HG03039 (cell line): ENCODE measurements around the gene NFIX.

Experiments used
- ATAC-seq: cut with Tn5 transposase; IDR thresholded peaks from one replicate; pipeline ENCODE4 v1.9.1; 2021; ENCODE audit warnings: mild to moderate bottlenecking, moderate library complexity; ENCODE audit not compliant: unreplicated experiment

NFIX gene

GRCh38 chr19:13120031-13120430 lies 124.8 kb downstream of the NFIX start:
- ATAC-seq: no peak

GRCh38 chr19:13120817-13121216 lies 125.5 kb downstream of the NFIX start:
- no peak for ATAC-seq

GRCh38 chr19:13121551-13122274 lies 126.4 kb downstream of the NFIX start:
- ATAC-seq: no peak

GRCh38 chr19:13122275-13122878 lies 127.1 kb downstream of the NFIX start:
- no peak for ATAC-seq

- ATAC-seq: no peak
These were observed 128.0 kb downstream of the NFIX start for GRCh38 chr19:13122980-13123957.

- no peak for ATAC-seq
These were observed 131.8 kb downstream of the NFIX start for GRCh38 chr19:13127051-13127450.

- ATAC-seq: no peak
These were observed 132.7 kb downstream of the NFIX start for GRCh38 chr19:13127811-13128575.

- ATAC-seq: no peak
These were observed 133.3 kb downstream of the NFIX start for GRCh38 chr19:13128583-13128982.

GRCh38 chr19:13129384-13129783 lies 134.1 kb downstream of the NFIX start:
- ATAC-seq: no peak

- ATAC-seq: no peak
These were observed 135.7 kb downstream of the NFIX start for GRCh38 chr19:13130886-13131490.

GRCh38 chr19:13132471-13133180 lies 137.4 kb downstream of the NFIX start:
- ATAC-seq: no peak

GRCh38 chr19:13133241-13133870 lies 138.1 kb downstream of the NFIX start:
- ATAC-seq: no peak

- no peak for ATAC-seq
These were observed 139.4 kb downstream of the NFIX start for GRCh38 chr19:13134626-13135025.

GRCh38 chr19:13135068-13136062 lies 140.1 kb downstream of the NFIX start:
- no peak for ATAC-seq

GRCh38 chr19:13137290-13137794 lies 142.1 kb downstream of the NFIX start:
- no peak for ATAC-seq

GRCh38 chr19:13138171-13138915 lies 143.1 kb downstream of the NFIX start:
- ATAC-seq: no peak

GRCh38 chr19:13138916-13139198 lies 143.6 kb downstream of the NFIX start:
- no peak for ATAC-seq
